ENCODE results near the gene CATSPER3.

GRCh38 chr5:134944630-134945029 is 23.1 kb upstream of the CATSPER3 start:
- TF ChIP-seq CTCF (IDR thresholded peaks at IDR 0.05): no peak
- TF ChIP-seq POLR2A (IDR thresholded peaks at IDR 0.05): no peak
